Right lobe of liver (tissue), 6 donors: ENCODE data around the gene MAP4K1. TPM values are rescaled to one million over a fixed set of nuclear protein-coding genes. Genes with fewer than 3 reads are reported as not detected.
"Not testable (repeated sequence)": the region's sequence is repeated elsewhere in the genome, so short reads cannot be mapped to it uniquely, and the experiment has no call there.

Experiments used
- ATAC-seq, 4 donors: fragments of 200-7000 bp; cut with Tn5 transposase; one replicate each; pipeline ENCODE4 v1.9.1; 2020; ENCODE audit warnings: mild to moderate bottlenecking in 4 of 4, moderate library complexity in 4 of 4
- DNase-seq, 3 donors: peaks; one replicate each; pipeline ENCODE4 v3.0.0-alpha.2; 2020
- H3K27ac ChIP-seq, 3 donors: fragments of 200-600 bp; one replicate each; pipeline ENCODE4 v1.8.0; 2022
- H3K27me3 ChIP-seq, 2 donors: fragments of 200-600 bp; one replicate each; pipeline ENCODE4 v1.8.0; 2022
- H3K36me3 ChIP-seq, 4 donors: fragments of 200-600 bp; sonication (generic) in 1 of 4; one replicate each; pipeline versions ENCODE4 v1.5.1 to v1.8.0; 2017 to 2022; ENCODE audit warnings: control low read depth in 1 of 4
- H3K4me1 ChIP-seq, 4 donors: fragments of 200-600 bp; sonication (generic) in 1 of 4; one replicate each; pipeline versions ENCODE4 v1.5.1 to v1.8.0; 2017 to 2022; ENCODE audit warnings: control low read depth in 1 of 4
- H3K4me3 ChIP-seq, 3 donors: fragments of 200-600 bp; one replicate each; pipeline ENCODE4 v1.8.0; 2022
- H3K9me3 ChIP-seq, 4 donors: fragments of 200-600 bp; sonication (generic) in 1 of 4; one replicate each; pipeline versions ENCODE4 v1.5.1 to v1.8.0; 2017 to 2022; ENCODE audit warnings: control low read depth in 1 of 4
- POLR2A ChIP-seq: fragments of 450-650 bp; IDR thresholded peaks from one replicate; pipeline ENCODE4 v1.6.1; 2017; ENCODE audit warnings: antibody characterized with exemption, mild to moderate bottlenecking
- WGBS: methylation state at CpG from one replicate; pipeline ENCODE4 v1.1.6; 2018; ENCODE audit warnings: low coverage, low lambda C conversion rate; ENCODE audit not compliant: insufficient coverage; ENCODE audit errors: missing lambda C conversion rate; 5-methylcytosine and 5-hydroxymethylcytosine counted together
- intact Hi-C, 2 donors: fragments of 100-400 bp; cut with DNase I; formaldehyde crosslinking; loops; one replicate each; pipeline versions ENCODE4 v1.11.2 to v1.14.1; 2022
- total RNA-seq, 6 experiments: library from RNA; depleted of rRNA in 2 of 6; stranded (reverse); fragments of >200 nt in 2 of 6; fragmentation: NEBNext Ultra II Directional in 3 of 6; extraction: Animal tissue kit (Norgen Biotek cat#: 25700) in 3 of 6; gene quantifications; one replicate each; pipeline versions ENCODE4 v1.1.0 to v1.2.4, GENCODE V29; 2016 to 2023
- TF ChIP-seq, protein P1 (sequence below), 4 donors: fragments of 200-600 bp in 3 of 4; fragments of 450-650 bp in 1 of 4; IDR thresholded peaks; one replicate each; pipeline versions ENCODE4 v1.5.1 to v1.8.0; 2016 to 2022; ENCODE audit warnings: antibody characterized with exemption in 4 of 4, mild to moderate bottlenecking in 2 of 4
- donor health status: DM: no; HTN: yes; CAD: no.
- donor health status: DM: no; HTN: no; CAD: no.
- donor health status: DM: no; HTN: no; CAD: no.
- donor health status: DM: no; HTN: yes; CAD: no.
- donor health status: DM: no; HTN: yes; CAD: no.

Gene MAP4K1
- total RNA-seq, 6 experiments from 2014 or later: 0.93 to 3.1 (median 2.0) TPM

DNA sequence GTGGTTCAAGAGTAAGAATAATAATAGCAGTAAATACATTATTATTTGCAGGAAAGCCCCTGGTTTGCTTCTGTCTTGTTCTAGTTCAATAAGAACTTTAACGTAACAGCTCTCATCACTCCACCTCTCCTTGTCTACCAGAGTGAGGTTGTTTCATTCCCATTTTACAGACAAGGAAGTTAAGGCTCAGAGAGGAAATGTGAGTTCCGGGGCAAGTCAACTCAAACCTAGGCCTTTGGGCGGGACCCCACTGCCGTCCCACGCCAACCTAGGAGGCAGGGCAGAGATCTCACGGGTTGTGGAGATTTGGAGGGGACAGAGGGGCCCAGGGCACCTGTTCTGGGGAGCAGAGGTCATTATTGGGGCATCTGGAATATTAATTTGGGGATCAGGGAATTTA lies 1.5 kb downstream of the MAP4K1 start:
- Histone ChIP-seq H3K36me3 (peaks cover 0 to 9% (median 0%) of the 10 kb centered on the region in 4 donors), H3K4me3 (no peak overlapping the region), H3K27me3 (no peaks in the 10 kb centered on the region), H3K27ac (no peak overlapping the region), H3K4me1 (peaks cover 0 to 12% (median 3%) of the 10 kb centered on the region in 4 donors), H3K9me3 (no peaks in the 10 kb centered on the region)
- no peak for TF ChIP-seq POLR2A
- TF ChIP-seq, protein P1, sequence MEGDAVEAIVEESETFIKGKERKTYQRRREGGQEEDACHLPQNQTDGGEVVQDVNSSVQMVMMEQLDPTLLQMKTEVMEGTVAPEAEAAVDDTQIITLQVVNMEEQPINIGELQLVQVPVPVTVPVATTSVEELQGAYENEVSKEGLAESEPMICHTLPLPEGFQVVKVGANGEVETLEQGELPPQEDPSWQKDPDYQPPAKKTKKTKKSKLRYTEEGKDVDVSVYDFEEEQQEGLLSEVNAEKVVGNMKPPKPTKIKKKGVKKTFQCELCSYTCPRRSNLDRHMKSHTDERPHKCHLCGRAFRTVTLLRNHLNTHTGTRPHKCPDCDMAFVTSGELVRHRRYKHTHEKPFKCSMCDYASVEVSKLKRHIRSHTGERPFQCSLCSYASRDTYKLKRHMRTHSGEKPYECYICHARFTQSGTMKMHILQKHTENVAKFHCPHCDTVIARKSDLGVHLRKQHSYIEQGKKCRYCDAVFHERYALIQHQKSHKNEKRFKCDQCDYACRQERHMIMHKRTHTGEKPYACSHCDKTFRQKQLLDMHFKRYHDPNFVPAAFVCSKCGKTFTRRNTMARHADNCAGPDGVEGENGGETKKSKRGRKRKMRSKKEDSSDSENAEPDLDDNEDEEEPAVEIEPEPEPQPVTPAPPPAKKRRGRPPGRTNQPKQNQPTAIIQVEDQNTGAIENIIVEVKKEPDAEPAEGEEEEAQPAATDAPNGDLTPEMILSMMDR (IDR thresholded peaks at IDR 0.05): no peak
- 65% methylated on average over 6 of the region's 6 CpGs for WGBS
- no peak for DNase-seq
- ATAC-seq: no peak
- intact Hi-C loops: no loop called here

DNA sequence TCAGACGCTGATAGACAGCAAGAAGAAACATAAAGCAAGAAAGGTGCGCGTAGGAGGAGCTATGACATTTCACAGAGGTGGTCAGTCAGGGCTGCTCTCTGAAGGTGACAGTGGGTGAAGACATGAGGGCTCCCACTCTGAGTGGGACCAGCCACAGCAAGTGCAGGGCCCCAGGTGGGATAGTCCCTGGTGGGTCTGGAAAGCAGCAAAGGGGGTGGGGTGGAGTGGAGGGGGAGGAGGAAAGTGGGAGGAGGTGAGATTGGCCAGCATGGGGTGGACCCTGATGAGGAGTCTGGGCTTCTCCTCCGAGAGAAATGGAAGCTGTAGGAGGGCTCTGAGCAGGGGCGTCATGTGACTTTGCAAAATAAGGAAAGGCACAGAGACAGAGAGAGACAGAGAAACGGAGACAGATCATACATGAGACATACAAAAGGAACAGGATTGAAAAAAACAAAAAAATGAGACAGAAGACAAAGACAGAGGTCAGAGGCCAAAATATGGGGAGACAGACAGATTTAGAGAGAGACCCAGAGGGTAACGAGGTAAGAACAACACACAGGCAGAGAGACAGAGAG lies 2.7 kb downstream of the MAP4K1 start:
- ATAC-seq (no peak), DNase-seq (no peak)
- Histone ChIP-seq H3K9me3 (no peaks in the 10 kb centered on the region), H3K4me3 (no peak overlapping the region), H3K36me3 (no peaks in the 10 kb centered on the region), H3K27me3 (no peaks in the 10 kb centered on the region), H3K27ac (no peak overlapping the region), H3K4me1 (peaks cover 0 to 11% (median 3%) of the 10 kb centered on the region in 4 donors)
- TF ChIP-seq, protein P1 (IDR thresholded peaks at IDR 0.05): no peak
- TF ChIP-seq POLR2A: no peak
- WGBS: 85% methylated on average over 6 of the region's 7 CpGs
- intact Hi-C loops: no loop called here

GRCh38 chr19:38614289-38614688 lies 3.5 kb downstream of the MAP4K1 start:
- no peaks in the 10 kb centered on the region for H3K9me3 ChIP-seq
- WGBS: 100% methylated on average over 1 of the region's 3 CpGs
- H3K4me3 ChIP-seq: no peak overlapping the region
- ATAC-seq (no peak), DNase-seq (no peak)
- intact Hi-C loops: no loop called here
- no peak for TF ChIP-seq POLR2A
- H3K4me1 ChIP-seq: peaks cover 0 to 5% (median 0%) of the 10 kb centered on the region in 4 donors
- H3K36me3 ChIP-seq: no peaks in the 10 kb centered on the region
- no peak overlapping the region for H3K27ac ChIP-seq
- H3K27me3 ChIP-seq: no peaks in the 10 kb centered on the region

DNA sequence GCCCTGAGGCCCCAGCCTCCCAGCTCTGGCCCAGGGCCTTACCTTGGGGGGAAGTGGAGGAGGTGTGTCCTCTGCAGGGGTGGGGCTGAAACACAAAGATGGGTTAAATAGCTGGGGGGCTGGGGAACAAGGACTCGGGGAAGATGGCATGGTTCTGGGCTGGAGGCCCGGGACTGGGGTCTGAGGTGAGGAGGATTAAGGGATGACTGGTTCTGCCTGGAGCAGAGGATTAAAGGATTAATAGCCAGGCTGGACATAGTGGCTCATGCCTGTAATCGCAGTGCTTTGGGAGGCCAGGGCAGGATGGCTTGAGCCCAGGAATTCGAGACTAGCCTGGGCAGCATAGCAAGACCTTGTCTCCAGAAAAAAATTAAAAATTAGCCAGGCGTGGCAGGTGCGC lies 11.6 kb downstream of the MAP4K1 start:
- Histone ChIP-seq H3K27ac (no peak overlapping the region), H3K36me3 (no peaks in the 10 kb centered on the region), H3K9me3 (no peaks in the 10 kb centered on the region), H3K4me3 (no peak overlapping the region), H3K4me1 (no peaks in the 10 kb centered on the region), H3K27me3 (no peaks in the 10 kb centered on the region)
- TF ChIP-seq, protein P1 (IDR thresholded peaks at IDR 0.05): no peak
- no peak for TF ChIP-seq POLR2A
- intact Hi-C loops: no loop called here
- DNase-seq (no peak), ATAC-seq (no peak)
- WGBS: 81% methylated on average over 4 of the region's 6 CpGs

DNA sequence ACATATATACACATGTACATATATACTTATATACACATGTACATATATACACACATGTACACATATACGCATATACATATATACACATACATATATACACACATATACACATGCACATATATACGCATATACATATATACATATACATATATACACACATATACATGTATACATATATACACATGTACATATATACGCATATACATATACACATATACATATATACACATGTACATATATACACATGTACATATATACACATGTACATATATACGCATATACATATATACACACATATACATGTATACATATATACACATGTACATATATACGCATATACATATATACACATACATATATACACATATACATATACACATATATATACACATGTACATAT lies 14.9 kb downstream of the MAP4K1 start:
- H3K9me3 ChIP-seq, H3K27me3 ChIP-seq, H3K4me3 ChIP-seq, intact Hi-C loops, ATAC-seq, H3K27ac ChIP-seq, DNase-seq, H3K4me1 ChIP-seq, H3K36me3 ChIP-seq: not testable (repeated sequence)
- WGBS: 94% methylated on average over 5 of the region's 5 CpGs

GRCh38 chr19:38599722-38600121 lies 18.0 kb downstream of the MAP4K1 start:
- intact Hi-C loops: no loop called here
- no peaks in the 10 kb centered on the region for H3K36me3 ChIP-seq
- 87% methylated on average over 6 of the region's 11 CpGs for WGBS
- no peak overlapping the region for H3K27ac ChIP-seq
- TF ChIP-seq, protein P1 (IDR thresholded peaks at IDR 0.05): no peak
- no peak for TF ChIP-seq POLR2A
- H3K4me1 ChIP-seq: no peaks in the 10 kb centered on the region
- H3K4me3 ChIP-seq: no peak overlapping the region
- no peak for DNase-seq
- ATAC-seq: peak in 1 of 4 donors; percentile 18
- H3K9me3 ChIP-seq: no peaks in the 10 kb centered on the region
- H3K27me3 ChIP-seq: no peaks in the 10 kb centered on the region
